Activated CD8-positive, alpha-beta memory T cell treated with anti-CD3 and anti-CD28 coated beads, Interleukin-2, amount 50 U/mL, for 48 hours (primary cell): ENCODE measurements around the gene SCG5.
"Not testable (repeated sequence)": the region's sequence is repeated elsewhere in the genome, so short reads cannot be mapped to it uniquely, and the experiment has no call there.

ENCODE experiments used
- DNase-seq: peaks from one replicate; pipeline ENCODE4 v3.0.0-alpha.2; 2020

Gene SCG5, protein sequence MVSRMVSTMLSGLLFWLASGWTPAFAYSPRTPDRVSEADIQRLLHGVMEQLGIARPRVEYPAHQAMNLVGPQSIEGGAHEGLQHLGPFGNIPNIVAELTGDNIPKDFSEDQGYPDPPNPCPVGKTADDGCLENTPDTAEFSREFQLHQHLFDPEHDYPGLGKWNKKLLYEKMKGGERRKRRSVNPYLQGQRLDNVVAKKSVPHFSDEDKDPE

GRCh38 chr15:32641517-32642059 is at the start of gene SCG5:
TSS of gene SCG5 (plus strand) at chr15:32641710. CDS start at chr15:32643593, 1,883 bp downstream.
- no peak for DNase-seq

- DNase-seq, result not testable (repeated sequence)
These were observed 48.4 kb upstream of the SCG5 start, which contains the start of gene GOLGA8N for GRCh38 chr15:32593151-32593550. TSS of gene GOLGA8N (plus strand) at chr15:32593456.

- DNase-seq, result not testable (repeated sequence)
These were observed 32.0 kb upstream of the SCG5 start for GRCh38 chr15:32609518-32609917.

DNA sequence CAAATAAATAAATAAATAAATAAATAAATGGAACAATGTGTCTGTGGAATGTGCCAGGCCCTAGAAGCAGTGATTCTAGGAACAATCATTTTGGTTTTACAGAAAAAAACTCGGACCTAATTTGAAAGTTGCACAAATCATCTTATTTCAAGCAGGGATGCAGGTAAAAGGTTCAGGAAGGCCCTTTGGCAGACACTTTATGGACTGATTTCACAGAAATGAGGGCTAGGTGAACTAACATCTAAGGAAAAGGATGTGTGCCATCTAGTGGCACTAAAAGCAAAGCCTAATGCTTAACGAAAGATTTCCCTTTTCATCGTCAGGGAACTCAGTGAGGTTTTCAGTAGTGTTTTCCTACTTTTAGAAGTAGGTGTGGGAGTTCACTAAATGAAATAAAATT is 30.8 kb upstream of the SCG5 start:
- DNase-seq, result not testable (repeated sequence)

- not testable (repeated sequence) for DNase-seq
These were observed 26.8 kb upstream of the SCG5 start for GRCh38 chr15:32614712-32615050.

- peak; percentile 84 for DNase-seq
These were observed 26.2 kb upstream of the SCG5 start, which contains the start of gene ARHGAP11A for GRCh38 chr15:32615051-32615870. TSS of gene ARHGAP11A (plus strand) at chr15:32615504. CDS start at chr15:32616212, 708 bp downstream.

- DNase-seq, result not testable (repeated sequence)
These were observed 25.6 kb upstream of the SCG5 start for GRCh38 chr15:32615871-32616426.

GRCh38 chr15:32636410-32636809 is 5.1 kb upstream of the SCG5 start:
- DNase-seq, result no peak

DNA sequence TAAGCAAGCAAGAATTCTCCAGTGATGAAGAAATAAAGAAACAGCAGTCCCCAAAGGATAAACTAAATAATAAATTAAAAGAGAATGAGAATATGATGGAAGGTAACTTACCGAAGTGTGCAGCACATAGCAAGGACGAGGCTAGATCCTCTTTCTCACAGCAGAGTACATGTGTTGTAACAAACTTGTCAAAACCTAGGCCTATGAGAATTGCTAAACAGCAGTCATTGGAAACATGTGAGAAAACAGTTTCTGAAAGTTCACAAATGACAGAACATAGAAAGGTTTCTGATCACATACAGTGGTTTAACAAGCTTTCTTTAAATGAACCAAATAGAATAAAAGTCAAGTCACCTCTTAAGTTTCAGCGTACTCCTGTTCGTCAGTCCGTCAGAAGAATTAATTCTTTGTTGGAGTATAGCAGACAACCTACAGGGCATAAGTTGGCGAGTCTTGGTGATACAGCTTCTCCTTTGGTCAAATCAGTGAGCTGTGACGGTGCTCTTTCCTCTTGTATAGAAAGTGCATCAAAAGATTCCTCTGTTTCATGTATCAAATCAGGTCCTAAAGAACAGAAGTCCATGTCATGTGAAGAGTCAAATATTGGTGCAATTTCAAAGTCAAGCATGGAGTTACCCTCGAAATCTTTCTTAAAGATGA is 4.5 kb upstream of the SCG5 start:
- DNase-seq, result no peak

DNA sequence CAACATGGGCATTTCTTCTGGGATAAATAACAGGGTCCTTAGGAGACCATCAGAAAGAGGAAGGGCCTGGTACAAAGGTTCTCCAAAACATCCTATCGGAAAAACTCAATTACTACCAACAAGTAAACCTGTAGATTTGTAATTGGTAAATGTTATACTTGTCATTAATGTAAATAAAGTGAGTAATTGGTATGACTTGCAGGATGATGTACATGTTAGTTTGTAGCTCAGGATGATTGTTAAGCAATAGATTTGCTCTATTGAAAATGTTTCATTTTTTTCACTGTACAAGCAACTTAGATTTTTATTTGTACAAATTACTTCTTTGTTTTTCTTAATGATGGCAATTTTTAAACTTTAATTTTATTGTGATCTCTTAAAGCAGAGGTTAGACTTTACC is 3.8 kb upstream of the SCG5 start:
- no peak for DNase-seq

GRCh38 chr15:32642667-32643435 is 1.3 kb downstream of the SCG5 start:
- no peak for DNase-seq

DNA sequence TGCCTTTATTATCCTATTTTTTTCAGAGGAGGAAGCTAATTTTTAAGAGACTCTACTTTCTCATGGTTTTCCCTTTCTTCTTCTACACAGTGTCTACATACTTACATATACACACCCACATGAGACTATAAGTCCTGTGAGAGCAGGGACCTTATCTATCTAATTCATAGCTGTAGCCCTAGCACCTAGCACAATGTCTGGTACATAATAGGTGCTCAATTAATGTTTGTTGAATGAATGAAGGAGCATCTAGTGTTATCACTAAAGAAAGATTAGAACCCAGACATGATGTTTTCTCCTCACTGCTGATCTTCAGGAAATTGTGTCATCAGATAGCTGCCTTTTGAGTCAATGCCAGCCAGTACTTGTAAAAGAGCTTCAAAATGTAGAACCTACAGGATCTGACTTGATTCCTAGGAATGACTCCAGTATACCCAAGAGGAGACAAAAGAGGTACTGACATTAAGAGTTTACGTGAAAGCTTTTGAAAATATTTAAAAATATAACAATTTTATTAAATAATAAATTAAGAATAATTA is 2.5 kb downstream of the SCG5 start:
- no peak for DNase-seq

DNA sequence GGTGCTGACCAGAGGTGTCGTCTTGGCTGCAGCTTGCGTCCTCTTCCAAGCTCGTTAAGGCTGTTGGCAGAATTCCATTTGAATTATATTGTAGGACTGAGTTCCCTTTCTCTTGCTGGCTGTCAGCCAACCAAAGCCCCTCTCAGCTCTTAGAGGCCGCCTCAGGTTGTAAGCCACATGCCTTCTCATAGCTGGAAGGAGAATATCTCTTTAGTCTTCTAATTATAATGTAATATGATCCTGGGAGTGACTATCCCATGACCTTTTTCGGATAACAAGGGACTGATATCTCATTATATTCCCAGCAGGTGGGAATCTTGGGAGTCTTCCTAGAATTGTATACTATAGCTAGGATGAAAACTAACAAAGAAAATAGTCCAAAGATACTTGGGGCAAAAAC is 4.8 kb downstream of the SCG5 start:
- DNase-seq, result no peak

DNA sequence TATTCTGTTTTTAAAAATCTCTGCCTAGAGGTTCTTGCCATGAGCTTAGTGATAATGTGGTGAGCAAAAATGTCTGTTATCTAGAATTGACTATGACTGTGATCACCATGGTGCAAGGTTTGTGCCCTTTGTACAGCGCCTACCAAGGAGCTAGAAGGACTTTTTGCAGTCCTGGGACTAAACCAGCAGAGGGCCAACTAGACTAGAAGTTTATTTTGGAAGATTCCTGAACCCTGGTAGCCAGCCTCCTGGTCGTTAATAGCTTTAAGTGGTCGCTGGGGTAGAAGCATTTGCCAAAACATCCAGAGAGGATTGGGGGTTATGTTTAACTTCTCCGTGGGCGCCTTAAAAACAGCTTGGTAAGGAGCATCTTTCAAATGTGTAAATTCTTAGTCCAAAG is 7.8 kb downstream of the SCG5 start:
- DNase-seq, result no peak

DNA sequence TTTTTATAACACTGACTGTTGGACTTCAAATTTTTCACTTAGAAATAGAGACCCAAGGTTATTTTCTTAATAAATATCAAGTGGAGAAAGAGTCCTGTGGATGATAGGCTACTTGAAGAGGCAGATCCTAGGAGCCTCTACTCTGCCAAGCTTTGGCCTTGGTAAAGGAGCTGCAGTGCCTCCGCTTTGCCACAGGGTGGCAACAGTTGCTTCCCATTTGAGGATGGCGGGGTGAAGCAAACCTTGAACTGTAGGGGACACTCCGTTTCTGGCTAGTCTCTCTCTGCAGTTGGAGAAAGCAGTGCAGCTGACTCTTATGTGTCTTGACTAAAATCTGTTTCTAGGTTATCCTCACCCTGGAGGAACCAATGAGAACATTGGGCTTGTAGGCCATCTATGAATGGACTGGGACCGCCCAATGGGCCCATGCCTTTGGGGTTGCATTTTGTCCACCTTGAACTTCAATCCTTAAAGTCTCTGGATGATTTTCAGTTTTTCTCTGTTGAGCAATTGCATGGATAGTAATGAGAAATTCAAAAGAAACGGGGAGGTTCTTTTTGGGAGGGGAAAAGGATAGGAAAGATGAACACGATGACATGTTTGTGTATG is 9.8 kb downstream of the SCG5 start:
- peak; percentile 66 for DNase-seq

GRCh38 chr15:32652178-32652577 is 10.7 kb downstream of the SCG5 start:
- DNase-seq, result no peak

DNA sequence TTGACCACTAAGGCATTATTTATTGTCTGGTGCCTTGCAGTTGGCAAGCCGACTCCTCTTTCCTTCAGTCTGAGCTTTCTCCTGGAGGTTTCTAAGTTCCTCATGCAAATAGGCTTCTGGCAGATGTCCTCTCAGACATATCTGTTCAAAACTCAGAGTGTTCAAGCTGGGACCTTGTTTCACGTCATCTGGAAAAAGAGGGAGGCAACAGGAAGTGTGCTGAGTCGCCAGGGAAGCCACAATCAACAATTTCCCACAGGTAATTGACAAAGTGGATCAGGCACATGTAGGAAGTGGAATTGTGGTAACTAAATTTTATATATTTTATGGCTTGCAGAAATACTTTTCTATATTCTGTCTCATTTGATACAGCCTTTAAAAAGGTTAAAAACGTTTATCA is 14.6 kb downstream of the SCG5 start:
- DNase-seq, result no peak

DNA sequence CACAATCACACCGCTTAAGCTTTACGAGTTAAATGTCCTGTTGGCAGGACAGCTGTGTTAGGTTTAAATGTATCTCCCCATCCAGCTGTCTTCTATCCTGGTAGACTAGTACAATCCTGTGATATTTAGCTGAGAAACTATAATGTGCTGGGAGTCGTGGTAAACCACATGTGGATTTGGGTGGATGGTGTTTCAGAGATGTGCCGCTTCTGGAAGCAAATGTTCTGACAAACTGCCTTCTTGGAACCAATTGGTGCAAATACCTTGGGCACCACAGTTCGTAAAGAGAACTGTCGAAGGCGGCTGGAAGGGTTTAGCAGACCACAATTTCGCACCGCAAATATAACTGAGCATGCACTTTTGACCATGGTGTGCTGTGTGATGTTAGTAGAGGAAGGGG is 15.0 kb downstream of the SCG5 start:
- DNase-seq, result no peak

- DNase-seq, result no peak
These were observed 15.8 kb downstream of the SCG5 start for GRCh38 chr15:32657198-32657883.

- DNase-seq, result no peak
These were observed 16.4 kb downstream of the SCG5 start for GRCh38 chr15:32657941-32658340.
